Hematopoietic multipotent progenitor cell (in vitro differentiated cells): Measurements from ENCODE around the gene DCXR. TPM values are rescaled to one million over a fixed set of nuclear protein-coding genes. Genes with fewer than 3 reads are reported as not detected.

Experiments used
- DNase-seq, 3 donors: peaks; one replicate each; pipeline ENCODE4 v3.0.0-alpha.2; 2011 to 2015; ENCODE audit warnings: low read depth in 2 of 3, low spot score in 2 of 3
- total RNA-seq: library from RNA; depleted of rRNA; stranded (reverse); fragments of >200 nt; gene quantifications from one replicate; pipeline ENCODE4 v1.2.3, GENCODE V29; 2012

DCXR gene
- total RNA-seq, 1 donor, result 57.9 TPM

DNA sequence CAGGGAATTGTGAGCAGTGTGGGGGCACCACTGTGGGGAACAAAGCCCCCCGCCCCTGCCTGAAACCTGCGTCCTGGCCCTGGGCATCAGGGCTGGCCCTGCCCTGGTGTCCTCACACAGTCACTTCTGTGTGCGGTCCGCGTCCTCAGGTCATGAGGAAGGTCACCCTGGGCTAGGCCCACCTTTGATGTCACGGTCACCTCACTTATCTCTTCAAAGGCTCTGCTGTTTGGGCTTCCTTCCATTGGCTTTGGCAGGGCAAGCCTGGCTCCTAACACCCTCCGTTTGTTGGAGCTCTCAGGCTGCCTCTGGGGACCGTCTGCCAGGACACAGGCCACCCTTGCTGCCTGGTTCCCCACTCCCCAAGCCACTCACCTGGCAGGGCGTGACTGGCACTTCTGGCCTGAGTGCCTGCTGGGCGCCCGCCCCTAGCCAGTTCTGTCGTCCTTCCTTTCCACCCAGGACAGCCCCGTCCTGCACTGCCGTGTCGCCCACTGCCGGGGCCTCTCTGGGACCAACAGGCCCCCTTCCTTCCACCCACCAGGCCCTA, 23.6 kb downstream of the DCXR start:
- DNase-seq, result no peak

DNA sequence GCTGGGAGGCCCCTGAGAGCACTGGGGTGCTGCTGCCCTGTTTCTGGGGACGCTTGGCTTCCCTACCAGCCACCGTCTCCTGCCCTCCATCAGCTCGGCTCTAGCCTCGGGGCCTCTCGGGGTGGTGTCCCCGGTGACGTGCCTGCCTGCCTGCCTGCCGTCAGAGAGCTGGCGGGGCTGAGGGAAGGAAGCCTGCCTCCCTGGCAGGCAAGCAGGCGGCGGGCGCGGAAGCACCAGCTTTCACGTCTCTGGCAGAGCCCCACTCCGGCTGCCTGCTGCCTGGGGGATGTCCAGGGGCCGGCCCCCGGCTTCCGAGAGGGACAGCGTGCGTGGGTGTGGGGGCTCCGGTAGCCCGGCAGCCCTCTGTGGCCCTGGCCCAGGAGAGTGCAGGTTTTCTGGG, 24.2 kb downstream of the DCXR start:
- DNase-seq, result peak in 2 of 3 donors; percentile 68 to 73

DNA sequence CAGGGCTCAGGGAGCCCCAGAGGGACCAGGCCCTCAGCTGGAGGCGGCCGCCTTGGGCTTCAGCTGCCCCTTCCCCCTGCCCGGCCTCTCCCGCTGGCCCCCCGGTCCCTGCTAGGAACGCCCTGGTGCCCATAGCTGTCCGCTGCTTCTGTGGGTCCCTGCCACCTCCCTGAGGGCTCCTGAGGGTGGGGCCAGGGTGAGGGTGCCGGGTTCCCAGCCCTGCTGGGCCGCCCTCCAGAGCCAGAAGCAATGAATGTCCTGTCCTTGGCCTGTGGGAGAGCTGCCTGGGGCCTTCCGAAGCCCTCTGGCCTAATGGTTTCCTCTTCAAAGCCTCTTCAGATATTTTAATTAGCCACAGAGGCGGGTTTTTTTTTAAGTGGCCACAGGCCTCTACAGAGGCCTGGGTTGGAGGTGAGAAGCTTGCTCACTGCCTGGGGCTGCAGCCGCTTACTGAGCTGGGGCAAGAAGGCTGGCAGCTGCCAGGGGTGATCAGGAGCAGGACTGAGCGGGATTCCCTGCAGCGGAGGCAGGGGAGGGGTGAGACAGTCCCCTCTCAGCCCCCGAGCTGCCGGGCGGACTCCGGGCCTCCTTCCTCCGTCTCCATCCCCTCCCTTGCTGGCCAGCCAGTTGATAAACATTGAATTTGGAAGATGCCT, 24.7 kb downstream of the DCXR start:
- peak in 1 of 3 donors; percentile 19 for DNase-seq

DNA sequence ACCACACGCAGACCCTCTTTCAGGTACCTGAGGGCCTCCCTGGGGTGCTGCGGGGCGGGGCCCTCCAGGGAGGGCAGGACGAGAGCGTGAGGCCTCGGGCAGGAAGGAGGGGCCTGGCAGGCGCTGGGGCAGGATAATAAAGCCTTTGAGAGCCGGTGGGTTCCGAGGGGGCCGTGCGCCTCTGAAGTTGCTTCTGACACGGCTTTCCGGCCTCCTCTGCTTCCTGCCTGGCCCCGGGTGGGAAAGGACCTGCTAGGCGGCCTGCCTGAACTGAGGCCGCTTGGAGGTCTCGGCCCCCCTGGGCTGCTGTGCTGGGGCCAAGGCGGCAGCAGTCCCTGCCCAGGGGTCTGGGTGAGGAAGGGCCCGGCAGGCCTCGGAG, 25.2 kb downstream of the DCXR start:
- DNase-seq, result peak in 1 of 3 donors; percentile 21

DNA sequence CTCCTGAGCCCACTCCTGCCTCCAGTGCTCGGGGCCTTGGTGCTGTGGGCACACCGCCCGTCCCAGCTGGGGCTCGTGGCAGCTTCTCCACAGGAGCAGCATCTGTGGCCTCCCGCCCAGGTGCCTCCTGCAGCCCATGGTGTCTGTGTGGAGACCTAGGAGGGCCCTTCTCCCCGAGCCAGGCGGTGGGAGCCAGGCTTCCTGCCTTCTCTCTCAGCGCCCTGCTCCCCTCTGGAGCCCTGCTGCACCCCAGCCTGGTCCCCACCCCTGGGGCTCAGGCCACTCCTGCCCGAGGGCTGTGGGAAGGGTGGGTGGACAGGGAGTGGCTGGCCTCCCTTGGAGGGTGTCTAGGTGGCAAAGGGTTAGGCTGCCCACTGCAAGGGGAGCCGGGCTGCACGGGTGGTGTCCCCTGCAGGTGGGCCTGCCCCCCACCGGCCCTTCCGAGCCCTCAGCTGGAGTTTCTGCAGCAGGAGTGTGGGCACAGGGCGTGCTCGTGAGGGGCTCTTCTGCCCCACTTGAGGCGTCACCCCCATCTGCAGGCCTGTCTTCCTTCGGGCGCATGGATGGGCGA, 25.8 kb downstream of the DCXR start:
- DNase-seq, result no peak

DNA sequence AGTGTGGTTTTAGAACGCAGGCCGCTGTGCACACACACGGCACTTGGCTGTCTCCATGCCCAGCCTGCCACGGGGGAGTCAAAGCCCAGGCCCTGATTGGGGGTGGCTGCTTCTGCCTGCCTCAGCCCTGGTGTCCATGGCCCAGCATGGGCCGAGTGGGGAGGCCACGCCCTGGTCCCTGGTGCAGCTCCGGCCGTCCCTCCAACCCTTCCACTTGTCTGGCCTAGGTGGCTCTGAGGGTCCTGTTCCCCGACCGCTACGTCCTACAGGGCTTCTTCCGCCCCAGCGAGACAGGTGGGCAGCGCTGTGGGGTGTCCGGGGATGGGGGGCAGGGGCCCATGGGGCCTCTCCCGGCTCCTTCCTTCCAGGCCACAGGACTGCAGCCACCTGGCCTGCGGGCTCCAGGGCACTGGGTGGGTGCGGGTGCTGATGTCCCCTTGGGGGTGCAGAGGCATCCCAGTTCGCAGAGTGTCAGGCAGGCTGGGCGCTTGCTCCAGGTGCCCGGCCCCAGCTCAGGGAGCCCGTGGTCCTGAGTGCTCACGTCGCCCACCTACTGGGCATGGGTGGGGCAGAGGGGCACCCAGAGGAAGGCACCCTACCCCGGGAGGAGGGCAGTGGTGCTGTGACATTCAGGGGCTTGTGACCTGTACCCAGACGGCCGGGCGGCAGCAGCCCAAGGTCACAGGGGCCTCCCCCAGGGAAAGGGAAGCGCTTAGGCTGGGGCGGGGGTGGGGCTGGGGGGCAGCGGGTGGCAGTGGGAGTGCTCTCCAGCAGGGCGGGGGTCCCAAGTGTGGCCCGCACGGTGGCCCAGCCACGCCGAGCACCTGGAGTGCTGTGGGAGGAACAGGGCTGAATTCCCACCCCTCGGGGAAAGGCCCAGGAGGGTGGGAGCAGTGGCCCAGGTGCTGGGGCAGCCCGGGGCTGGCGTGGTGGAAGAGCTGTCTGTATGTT, 26.6 kb downstream of the DCXR start:
- no peak for DNase-seq

DNA sequence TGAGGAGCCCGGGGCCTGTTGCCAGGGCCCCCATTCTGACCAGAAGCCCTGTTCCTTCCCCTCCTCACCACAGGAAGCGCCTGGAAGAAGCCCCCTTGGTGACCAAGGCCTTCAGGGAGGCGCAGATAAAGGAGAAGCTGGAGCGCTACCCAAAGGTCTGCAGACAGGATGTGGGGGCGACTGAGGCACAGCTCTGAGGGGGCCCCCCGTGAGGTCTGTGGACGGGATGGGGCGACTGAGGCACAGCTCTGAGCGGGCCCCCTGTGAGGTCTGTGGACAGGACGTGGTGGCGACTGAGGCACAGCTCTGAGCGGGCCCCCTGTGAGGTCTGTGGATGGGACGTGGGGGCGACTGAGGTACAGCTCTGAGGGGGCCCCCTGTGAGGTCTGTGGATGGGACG, 28.1 kb downstream of the DCXR start:
- DNase-seq, result peak in 1 of 3 donors; percentile 23

DNA sequence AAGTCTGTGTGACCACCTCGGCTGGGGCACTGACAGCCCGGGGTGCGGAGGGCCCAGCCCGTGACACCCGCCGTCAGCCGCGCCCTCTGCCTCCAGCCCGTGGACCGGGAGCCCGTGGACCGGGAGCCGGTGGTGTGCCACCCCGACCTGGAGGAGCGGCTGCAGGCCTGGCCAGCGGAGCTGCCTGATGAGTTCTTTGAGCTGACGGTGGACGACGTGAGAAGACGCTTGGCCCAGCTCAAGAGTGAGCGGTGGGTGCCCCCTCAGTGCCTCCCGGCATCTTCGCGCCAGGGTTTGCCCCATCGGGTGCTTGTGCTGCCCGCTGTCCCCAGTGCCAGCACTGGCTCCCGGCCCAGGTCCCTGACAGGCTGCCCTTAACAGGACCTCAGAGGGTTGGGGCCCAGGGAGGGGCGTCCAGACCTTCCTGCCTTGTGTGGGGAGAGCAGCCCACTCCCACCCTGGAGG, 28.5 kb downstream of the DCXR start:
- no peak for DNase-seq

DNA sequence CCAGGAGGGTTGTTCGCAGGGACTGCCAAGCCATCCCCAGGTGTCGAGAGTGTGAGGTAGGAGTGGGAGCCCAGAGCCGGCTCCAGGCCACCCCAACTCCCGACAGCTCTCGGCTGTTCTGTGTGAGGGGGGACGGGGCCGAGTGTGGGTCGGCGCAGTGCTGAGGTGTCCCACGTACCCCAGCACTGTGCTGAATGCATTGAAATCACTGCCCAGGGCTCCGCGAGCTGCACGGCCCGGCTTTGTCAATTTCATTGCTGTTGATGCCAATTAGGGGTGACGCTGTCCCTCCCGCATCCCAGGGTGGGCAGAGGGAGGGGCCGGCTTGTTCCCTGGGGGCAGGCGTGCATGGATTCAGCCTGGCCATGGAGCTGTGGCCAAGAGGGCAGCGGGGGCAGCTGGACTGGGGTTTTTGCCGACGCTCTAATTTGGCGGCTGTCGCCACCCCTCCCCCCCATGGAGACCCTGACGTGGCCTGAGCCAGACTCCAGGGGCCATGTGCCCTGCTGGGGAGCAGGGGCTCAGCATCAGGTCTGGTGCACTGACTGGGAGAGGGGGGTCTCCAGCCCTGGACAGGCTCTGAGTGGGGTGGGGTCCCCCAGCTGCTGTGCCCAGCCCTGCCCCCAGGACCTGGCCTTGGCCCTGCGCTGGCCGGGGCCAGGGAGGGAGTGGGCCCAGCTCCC, 29.1 kb downstream of the DCXR start:
- DNase-seq, result no peak

DNA sequence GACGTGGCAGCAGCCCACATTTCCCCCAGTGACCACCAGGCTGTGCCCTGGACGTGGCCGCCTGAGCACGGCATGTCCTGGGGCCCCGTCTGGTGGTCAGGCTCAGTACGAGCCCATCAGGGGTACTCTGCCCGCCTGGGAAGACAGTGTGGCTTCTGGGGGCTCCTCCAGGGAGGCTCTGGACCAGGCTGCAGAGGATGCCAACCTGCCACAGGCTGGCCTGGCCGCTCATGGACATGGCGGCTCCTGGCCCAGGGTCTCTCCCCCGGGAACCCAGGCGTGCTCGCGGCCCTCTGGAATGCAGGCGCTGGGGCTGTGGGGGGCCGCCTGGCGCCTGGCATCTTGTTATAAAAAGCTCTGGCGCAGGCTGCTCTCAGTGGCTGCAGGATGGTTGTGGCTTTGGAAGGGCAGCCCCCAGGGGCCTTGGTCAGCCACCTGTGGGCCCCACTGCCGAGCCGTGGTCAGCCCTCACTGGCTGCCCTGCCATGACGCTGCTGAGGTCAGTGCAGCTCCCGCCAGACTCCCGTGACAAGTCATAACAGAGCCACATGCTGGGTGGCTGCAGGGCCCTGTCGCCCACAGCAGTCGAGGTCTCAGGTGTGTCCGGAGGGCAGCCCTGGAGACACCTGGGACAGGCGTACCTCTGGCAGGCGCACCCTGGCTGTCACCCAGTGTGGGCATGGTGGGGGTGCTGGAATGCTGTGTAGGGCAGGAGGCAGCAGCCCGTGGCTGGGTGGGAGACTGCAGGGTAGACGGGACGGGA, 29.8 kb downstream of the DCXR start:
- DNase-seq, result no peak

DNA sequence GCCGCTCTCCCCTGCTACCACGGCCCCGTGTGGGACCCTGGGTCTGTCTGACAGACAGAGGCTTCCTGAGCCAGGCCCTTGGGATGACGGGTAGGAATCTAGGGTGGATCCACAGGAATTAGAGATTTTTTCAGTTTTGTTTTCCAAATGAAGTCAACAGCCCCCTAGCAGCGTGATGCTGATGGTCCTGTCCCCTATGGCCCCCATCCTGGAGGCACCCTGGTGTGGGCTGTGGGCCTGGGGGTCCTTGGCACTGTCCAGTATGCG, 30.3 kb downstream of the DCXR start:
- DNase-seq, result no peak

DNA sequence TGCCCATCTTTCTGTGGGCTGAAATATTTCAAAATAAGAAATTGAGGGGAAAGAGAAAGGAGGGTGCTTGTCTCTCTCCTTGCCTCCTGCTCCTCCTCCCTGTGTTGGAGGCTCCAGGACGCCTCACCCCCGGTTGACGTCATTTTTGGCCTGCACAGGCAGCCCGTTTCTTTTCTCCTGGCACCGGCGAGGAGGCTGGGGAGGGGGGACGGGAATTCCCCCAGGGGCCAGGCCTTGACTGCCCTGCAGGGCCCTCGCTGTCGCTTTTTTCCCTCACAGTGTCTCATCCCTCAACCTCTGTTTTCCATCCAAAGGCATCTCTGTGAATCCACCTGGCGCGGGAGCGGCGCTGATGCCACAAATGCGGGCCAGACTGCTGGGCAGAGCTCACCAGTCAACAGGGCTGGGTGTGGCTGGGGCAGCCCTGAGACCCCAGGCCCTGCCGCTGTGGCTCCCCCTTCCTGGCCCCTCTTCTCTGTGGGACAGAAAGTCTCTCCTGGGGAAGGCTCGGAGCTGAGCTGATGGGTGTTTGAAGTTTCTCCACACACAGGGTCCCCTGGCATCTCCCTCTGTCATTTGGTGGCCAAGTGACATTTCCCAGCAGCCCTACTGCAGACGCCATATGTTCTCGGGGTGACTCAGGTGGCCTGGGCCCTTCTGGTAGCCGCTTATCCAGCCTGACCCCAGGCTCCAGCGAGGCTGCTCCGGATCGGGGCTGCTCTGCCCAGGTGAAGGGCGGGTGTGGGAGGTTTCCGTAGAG, 30.8 kb downstream of the DCXR start:
- DNase-seq, result no peak

DNA sequence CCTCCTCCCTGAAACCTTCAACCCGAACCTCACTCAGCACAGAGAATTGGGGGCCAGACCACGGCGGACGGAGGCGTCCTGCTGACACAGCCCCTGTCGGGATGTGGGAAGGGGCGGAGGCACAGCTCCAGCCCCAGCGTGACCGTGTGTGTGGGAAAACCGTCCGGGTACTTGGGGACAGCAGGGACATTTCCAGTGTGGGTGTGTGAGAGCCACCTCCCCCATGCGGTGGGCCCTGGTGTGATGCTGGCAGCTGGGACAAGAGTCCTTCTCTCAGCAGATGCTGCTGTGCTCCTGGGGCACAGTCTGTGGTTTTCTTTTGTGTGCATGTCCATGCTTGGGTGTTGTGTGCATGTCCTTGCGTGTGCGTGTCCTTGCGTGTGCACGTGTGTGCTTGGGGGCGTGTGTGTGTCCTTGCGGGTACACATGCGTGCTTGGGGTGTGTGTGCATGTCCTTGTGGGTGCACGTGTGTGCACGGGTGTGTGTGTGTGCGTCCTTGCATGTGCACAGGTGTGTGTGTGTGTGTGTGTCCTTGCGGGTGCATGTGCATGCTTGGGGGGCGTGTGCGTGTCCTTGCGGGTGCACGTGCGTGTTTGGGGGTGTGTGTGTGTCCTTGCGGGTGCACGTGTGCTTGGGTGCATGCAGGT, 31.7 kb downstream of the DCXR start:
- DNase-seq, result no peak

DNA sequence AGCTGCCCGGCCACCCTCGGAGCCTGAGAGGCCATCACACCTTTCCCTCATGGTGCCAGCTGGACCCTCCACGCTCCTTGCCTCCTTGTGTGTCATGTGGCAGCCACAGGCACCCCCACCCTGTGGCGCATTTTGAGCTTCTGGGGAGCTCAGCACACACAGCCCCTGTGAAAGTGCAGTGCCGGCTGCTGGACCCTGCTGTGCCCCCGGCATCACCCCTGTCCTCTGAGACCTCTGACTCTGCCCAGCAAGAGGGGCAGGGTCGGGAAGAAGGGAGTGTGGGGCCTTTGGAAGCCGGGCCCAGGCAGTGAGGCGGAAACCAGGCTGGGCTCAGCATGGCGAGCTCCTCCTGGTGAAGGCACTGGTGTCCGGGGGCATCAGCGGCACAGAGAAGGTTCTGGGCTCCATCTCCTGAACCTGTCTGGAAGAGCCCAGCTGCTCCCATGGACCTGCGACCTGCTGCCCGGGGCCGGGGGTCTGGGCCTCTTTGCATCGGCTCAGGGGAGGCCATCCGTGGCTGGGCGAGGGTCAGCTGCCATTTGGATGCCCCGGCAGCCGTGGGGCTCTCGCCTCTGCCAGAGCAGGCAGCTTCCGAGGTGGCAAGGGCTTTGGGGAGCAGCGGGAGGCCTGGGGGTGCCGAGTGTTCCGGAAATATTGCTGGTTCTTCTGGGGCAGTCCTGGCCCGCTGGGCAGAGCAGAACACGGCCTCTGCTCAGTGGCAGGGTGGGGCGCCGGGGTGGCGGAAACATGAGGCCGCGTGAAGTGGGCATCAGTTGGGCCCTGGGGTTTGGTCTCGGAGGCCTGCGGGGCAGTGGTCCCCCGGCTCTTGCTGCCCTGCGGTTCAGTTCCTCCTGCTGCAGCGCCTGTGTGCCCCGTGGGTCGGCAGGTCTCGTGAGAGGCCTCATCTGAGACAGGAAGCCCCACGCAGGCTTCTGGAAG, 32.7 kb downstream of the DCXR start:
- DNase-seq, result no peak

DNA sequence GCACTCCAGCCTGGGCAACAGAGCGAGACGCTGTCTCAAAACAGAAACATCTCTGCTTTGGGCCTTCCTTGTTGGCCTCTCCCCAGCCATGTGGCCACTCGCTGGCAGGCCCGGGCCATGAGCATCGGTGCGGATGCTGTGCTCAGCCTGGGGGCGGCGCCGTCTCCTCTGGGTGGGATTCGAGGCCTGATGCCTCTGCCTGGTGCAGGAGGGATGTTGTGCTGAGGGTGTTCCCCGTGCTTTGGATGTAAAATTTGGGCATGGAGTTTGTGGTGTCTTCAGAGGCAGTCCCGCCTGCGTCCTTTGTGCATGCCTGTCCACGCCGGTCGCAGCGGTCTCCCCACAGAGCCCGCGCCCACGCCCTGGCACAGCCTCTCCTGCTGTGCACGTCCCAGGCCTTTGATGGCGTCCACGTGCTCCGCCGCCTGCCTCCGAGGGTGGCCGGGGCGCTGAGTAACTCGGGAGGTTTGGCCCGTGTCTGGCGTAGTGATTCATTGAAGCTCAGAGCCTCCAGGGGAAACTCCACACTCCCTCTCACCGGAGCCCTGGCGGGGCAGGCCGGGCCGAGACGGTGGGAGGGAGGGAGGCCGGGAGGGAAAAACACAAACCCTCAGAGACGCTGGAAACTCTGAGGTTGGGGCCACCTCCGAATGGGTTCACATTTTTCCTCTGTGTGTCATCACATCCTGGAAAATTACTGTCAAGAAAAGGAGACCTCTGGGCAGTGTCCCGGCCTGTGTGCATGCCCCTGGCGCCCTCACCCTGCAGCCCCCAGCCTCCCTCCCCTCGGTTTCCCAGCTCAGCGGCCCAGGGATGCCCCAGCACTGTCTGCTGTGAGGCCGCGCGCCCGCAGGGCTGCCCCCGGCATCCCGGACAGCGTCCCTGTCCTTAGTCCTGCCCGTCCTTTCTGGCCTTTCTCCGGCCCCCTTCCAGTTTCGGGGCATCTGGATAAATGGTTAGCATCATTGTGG, 33.8 kb downstream of the DCXR start:
- no peak for DNase-seq

DNA sequence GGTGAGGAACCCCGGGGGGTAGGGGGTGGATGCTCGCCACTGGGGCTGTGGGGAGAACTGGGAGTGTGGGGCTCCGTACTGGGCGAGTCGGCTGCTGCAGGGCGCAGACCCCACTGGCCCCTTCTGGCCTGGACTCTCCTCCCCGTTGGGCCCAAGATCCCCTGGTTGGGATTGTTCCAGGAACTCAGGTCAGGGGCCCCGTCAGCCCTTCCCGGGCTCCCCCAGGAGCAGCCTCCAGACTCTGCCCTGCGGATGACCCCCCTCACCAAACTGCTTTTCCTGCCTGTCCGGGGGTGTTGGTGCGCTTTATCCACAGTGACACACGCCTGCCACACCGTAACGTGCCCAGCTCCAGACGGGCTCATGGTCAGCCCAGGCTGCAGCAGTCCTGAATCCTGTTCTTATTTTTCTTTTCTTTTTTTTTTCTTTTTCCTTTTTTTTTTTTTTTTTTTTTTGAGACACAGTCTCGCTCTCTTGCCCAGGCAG, 35.9 kb downstream of the DCXR start:
- no peak for DNase-seq
